Fibroblast of mammary gland (primary cell): ENCODE data around the gene PIK3CB.

ENCODE experiments used
- DNase-seq: peaks from one replicate; pipeline ENCODE4 v3.0.0-alpha.2; 2010; ENCODE audit warnings: low read depth
- H3K4me3 ChIP-seq: 2 replicates; pipeline ENCODE4 v1.5.1; 2011; ENCODE audit warnings: low read depth, mild to moderate bottlenecking, low read length, moderate library complexity; ENCODE audit not compliant: control insufficient read depth
- CTCF ChIP-seq: conservative IDR thresholded peaks from 2 replicates; pipeline ENCODE4 v1.5.1; 2011; ENCODE audit warnings: low read depth, low read length, inconsistent platforms; ENCODE audit not compliant: control insufficient read depth, insufficient read depth

Gene PIK3CB

GRCh38 chr3:138696666-138697370 lies 137.9 kb downstream of the PIK3CB start:
- H3K4me3 ChIP-seq, result no peak overlapping the region
- no peak for TF ChIP-seq CTCF
- DNase-seq, result no peak

- no peak overlapping the region for H3K4me3 ChIP-seq
- peak; percentile 99 for DNase-seq
- TF ChIP-seq CTCF, result no peak
Measured at GRCh38 chr3:138694287-138695007, 140.3 kb downstream of the PIK3CB start.

- DNase-seq, result no peak
- no peak for TF ChIP-seq CTCF
- H3K4me3 ChIP-seq, result no peak overlapping the region
Measured at GRCh38 chr3:138692152-138692551, 142.6 kb downstream of the PIK3CB start.

- DNase-seq, result no peak
- no peak overlapping the region for H3K4me3 ChIP-seq
- TF ChIP-seq CTCF, result no peak
Measured at GRCh38 chr3:138691351-138691750, 143.4 kb downstream of the PIK3CB start.

GRCh38 chr3:138690036-138690435 lies 144.7 kb downstream of the PIK3CB start:
- H3K4me3 ChIP-seq, result no peak overlapping the region
- DNase-seq, result no peak
- no peak for TF ChIP-seq CTCF

GRCh38 chr3:138688871-138689299 lies 145.8 kb downstream of the PIK3CB start:
- H3K4me3 ChIP-seq, result no peak overlapping the region
- DNase-seq, result no peak
- no peak for TF ChIP-seq CTCF

- no peak overlapping the region for H3K4me3 ChIP-seq
- peak; percentile 76 for DNase-seq
- TF ChIP-seq CTCF, result no peak
Measured at GRCh38 chr3:138687236-138687635, 147.5 kb downstream of the PIK3CB start.
